SU-DHL-6 (cell line): ENCODE data around the gene DNAAF5.

Experiments used
- H2AFZ ChIP-seq: fragments of 200-600 bp; sonication (generic); 2 replicates; pipeline ENCODE4 v1.6.1; 2014; ENCODE audit warnings: low read depth, mild to moderate bottlenecking, moderate library complexity, mixed read lengths, antibody characterized with exemption, low read length; ENCODE audit not compliant: severe bottlenecking
- H3F3A ChIP-seq: fragments of 200-600 bp; shearing (Covaris generic); 2 replicates; pipeline ENCODE4 v1.6.0; 2016; ENCODE audit warnings: antibody characterized with exemption, mild to moderate bottlenecking; ENCODE audit not compliant: insufficient read depth
- H3K27ac ChIP-seq: fragments of 200-600 bp; sonication (generic); 2 replicates; pipeline ENCODE4 v1.5.1; 2016; ENCODE audit warnings: low read depth, mild to moderate bottlenecking, low read length, moderate library complexity, mixed read lengths
- H3K27me3 ChIP-seq: fragments of 200-600 bp; sonication (generic), shearing (Covaris generic); 2 replicates; pipeline ENCODE4 v1.6.0; 2014; ENCODE audit warnings: mild to moderate bottlenecking, low read length
- H3K36me3 ChIP-seq: fragments of 200-600 bp; sonication (generic); 2 replicates; pipeline ENCODE4 v1.6.1; 2014; ENCODE audit warnings: mild to moderate bottlenecking, low read length, mixed read lengths
- H3K4me2 ChIP-seq: fragments of 300-600, 200-600 bp; shearing (Covaris generic), sonication (generic); 2 replicates; pipeline ENCODE4 v1.6.0; 2014; ENCODE audit warnings: low read length, low read depth, mild to moderate bottlenecking; ENCODE audit not compliant: poor library complexity, severe bottlenecking
- H3K4me3 ChIP-seq: fragments of 200-600 bp; sonication (generic); 2 replicates; pipeline ENCODE4 v1.5.1; 2014; ENCODE audit warnings: antibody characterized with exemption, low read length, mild to moderate bottlenecking, mixed read lengths; ENCODE audit not compliant: insufficient read depth, poor library complexity, severe bottlenecking
- H3K79me2 ChIP-seq: fragments of 200-600 bp; sonication (generic); 2 replicates; pipeline ENCODE4 v1.6.1; 2014; ENCODE audit warnings: mild to moderate bottlenecking, low read length, moderate library complexity; ENCODE audit not compliant: insufficient read depth
- H3K9ac ChIP-seq: fragments of 200-600 bp; sonication (generic); 2 replicates; pipeline ENCODE4 v1.7.0; 2014; ENCODE audit warnings: mild to moderate bottlenecking, low read length
- H3K9me2 ChIP-seq: fragments of 200-600 bp; sonication (generic); replicated peaks from 2 replicates; pipeline ENCODE4 v1.6.1; 2014; ENCODE audit warnings: low read length; ENCODE audit not compliant: insufficient read depth
- H3K9me3 ChIP-seq: fragments of 200-600 bp; sonication (generic); 2 replicates; pipeline ENCODE4 v1.6.1; 2014; ENCODE audit warnings: low read length, mixed read lengths; ENCODE audit not compliant: insufficient read depth
- H4K20me1 ChIP-seq: fragments of 200-600 bp; sonication (generic); 2 replicates; pipeline ENCODE4 v1.6.1; 2014; ENCODE audit warnings: low read depth, mild to moderate bottlenecking, antibody characterized with exemption, low read length, moderate library complexity, mixed read lengths
- EZH2phosphoT487 ChIP-seq: fragments of 200-600 bp; sonication (generic), shearing (Covaris generic); conservative IDR thresholded peaks from 2 replicates; pipeline ENCODE4 v1.6.1; 2018; ENCODE audit warnings: mild to moderate bottlenecking, antibody characterized with exemption, low read length, moderate library complexity, mixed read lengths
- TF ChIP-seq, protein P1 (sequence below): fragments of 200-600 bp; sonication (generic); IDR thresholded peaks from one replicate; pipeline ENCODE4 v1.5.1; 2017; ENCODE audit warnings: antibody characterized with exemption, mild to moderate bottlenecking, low read length, moderate library complexity; ENCODE audit not compliant: insufficient read depth, poor library complexity, severe bottlenecking

Gene DNAAF5

DNA sequence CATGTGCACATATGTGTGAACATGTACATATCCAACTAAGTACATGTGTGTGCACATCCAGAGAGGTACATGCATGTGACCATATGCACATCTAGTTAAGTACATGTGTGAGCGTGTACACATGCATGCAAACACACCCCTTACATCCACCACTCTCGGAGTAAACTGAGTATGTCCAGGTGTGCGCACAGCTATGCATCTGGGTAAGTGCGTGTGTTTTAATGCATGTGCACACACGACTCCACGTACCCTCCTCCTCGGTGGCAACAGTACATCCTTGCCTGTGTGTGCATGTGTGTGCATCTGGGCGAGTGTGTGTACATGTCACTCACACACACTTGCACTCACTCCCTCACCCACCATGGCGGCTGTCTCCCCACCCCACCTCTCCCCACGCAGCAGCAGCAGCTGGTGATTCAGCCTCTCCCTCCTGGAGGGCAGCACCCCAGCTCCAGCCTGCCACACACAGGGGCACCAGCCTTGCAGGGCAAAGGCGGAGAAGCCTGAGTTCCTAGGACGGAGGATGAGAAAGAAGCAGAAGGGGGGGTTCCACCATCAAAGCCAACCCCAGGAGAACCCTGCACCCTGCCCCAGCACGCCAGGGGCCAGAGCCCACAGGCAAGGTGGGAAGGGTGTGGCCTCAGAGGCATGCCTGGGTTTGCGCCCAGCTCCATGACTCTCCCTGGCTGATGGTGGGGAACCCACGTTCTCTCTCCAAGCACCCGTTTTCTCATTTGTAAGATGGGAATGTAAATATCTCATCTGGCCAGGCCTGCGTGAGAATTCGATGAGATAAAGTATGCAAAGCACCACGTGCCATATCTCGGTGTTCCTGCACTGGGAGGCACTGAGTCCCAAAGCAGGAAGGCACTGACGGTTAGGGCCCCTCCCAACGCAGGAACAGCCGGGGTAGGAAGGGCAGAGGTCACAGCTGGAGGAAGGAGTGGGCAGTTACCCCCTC is 27.7 kb upstream of the DNAAF5 start:
- Histone ChIP-seq H3K4me3 (no peak overlapping the region), H3K36me3 (peaks cover 8% of the 10 kb centered on the region; the same call in 1 of the 2 replicates), H3K9me3 (no peaks in the 10 kb centered on the region; the same call in 1 of the 2 replicates), H3K27me3 (no peaks in the 10 kb centered on the region), H3F3A (0 out of 2 replicates have a peak, but pooled peaks cover 2% of the 10 kb centered on the region), H3K9ac (no peak overlapping the region), H2AFZ (no peak overlapping the region), H3K4me2 (no peak overlapping the region), H4K20me1 (no peaks in the 10 kb centered on the region), H3K79me2 (peaks cover 12% of the 10 kb centered on the region; the same call in 1 of the 2 replicates), H3K9me2 (no peaks in the 10 kb centered on the region), H3K27ac (no peak overlapping the region)
- no peak for TF ChIP-seq EZH2phosphoT487
- TF ChIP-seq, protein P1, sequence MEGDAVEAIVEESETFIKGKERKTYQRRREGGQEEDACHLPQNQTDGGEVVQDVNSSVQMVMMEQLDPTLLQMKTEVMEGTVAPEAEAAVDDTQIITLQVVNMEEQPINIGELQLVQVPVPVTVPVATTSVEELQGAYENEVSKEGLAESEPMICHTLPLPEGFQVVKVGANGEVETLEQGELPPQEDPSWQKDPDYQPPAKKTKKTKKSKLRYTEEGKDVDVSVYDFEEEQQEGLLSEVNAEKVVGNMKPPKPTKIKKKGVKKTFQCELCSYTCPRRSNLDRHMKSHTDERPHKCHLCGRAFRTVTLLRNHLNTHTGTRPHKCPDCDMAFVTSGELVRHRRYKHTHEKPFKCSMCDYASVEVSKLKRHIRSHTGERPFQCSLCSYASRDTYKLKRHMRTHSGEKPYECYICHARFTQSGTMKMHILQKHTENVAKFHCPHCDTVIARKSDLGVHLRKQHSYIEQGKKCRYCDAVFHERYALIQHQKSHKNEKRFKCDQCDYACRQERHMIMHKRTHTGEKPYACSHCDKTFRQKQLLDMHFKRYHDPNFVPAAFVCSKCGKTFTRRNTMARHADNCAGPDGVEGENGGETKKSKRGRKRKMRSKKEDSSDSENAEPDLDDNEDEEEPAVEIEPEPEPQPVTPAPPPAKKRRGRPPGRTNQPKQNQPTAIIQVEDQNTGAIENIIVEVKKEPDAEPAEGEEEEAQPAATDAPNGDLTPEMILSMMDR, result no peak

DNA sequence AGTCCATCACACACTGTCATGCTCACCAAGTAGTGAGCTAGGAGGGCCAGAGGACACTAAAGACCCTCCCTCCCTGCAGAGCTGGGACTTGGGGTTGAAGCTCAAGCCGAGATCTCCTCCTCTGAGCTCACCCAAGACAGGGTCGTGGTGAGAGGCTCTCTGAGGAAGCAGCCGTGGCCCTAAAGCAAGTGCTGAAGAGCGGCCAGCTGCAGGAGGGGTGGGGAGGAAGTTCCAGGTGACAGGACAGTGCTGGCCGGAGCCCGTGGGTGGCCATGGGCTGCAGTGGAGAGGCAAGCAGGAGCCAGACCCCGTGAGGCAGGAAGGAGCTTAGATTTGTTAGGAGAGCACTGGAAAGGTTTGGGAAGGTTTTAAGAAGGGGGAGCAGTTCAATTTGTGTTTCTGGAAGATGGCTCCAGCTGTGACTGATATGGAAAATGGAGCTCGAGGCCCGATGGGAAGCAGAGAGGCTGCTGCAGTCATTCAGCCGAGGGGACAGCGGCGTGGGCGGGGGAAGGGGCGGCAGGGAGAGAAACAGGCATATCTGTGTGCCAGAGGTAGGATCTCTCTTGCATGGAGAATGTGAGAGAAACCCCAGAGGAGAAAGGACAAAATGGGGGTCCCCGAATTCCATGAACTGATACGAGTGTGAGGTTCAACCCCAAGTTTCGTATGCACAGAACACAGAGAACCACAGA is 26.9 kb upstream of the DNAAF5 start:
- H3K36me3 ChIP-seq, result peaks cover 12% of the 10 kb centered on the region; the same call in 1 of the 2 replicates
- no peaks in the 10 kb centered on the region for H3K27me3 ChIP-seq
- no peak overlapping the region for H2AFZ ChIP-seq
- H3K4me3 ChIP-seq, result no peak overlapping the region
- no peaks in the 10 kb centered on the region for H3K9me2 ChIP-seq
- no peaks in the 10 kb centered on the region for H4K20me1 ChIP-seq
- H3K9ac ChIP-seq, result no peak overlapping the region
- H3F3A ChIP-seq, result 0 out of 2 replicates have a peak, but pooled peaks cover 8% of the 10 kb centered on the region
- no peak overlapping the region for H3K4me2 ChIP-seq
- H3K9me3 ChIP-seq, result no peaks in the 10 kb centered on the region; the same call in 1 of the 2 replicates
- no peak for TF ChIP-seq EZH2phosphoT487
- TF ChIP-seq, protein P1, result no peak
- H3K27ac ChIP-seq, result no peak overlapping the region
- H3K79me2 ChIP-seq, result peaks cover 15% of the 10 kb centered on the region; the same call in 1 of the 2 replicates

DNA sequence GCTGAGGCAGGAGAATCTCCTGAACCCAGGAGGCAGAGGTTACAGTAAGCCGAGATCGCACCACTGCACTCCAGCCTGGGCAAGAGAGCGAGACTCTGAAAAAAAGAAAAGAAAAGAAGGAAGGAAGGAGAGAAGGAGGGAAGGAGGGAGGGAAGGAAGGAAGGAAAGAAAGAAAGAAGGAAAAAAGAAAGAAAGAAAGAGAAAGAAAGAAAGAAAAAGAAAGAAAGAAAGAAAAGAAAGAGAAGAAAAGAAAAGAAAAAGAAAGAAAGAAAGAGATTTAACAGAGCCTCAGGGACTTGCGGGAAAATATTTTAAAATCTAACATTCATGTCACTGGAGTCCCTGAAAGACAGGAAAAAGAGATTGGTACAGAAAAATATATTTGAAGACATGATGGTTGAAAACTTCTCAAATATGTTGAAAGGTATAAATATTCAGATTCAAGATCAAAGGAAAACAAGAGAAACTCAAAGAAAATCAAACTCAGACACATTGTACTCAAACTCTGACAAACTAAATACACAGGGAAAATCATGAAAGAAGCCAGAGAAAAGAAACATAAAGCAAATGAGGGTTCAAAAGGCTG is 25.3 kb upstream of the DNAAF5 start:
- no peak overlapping the region for H3K4me3 ChIP-seq
- no peaks in the 10 kb centered on the region for H3K27me3 ChIP-seq
- H3K27ac ChIP-seq, result no peak overlapping the region
- TF ChIP-seq, protein P1, result no peak
- TF ChIP-seq EZH2phosphoT487, result no peak
- H3K9me2 ChIP-seq, result no peaks in the 10 kb centered on the region
- H3F3A ChIP-seq, result 0 out of 2 replicates have a peak, but pooled peaks cover 8% of the 10 kb centered on the region
- H3K36me3 ChIP-seq, result peaks cover 12% of the 10 kb centered on the region; the same call in 1 of the 2 replicates
- no peak overlapping the region for H3K9ac ChIP-seq
- H4K20me1 ChIP-seq, result no peaks in the 10 kb centered on the region
- no peaks in the 10 kb centered on the region; the same call in 1 of the 2 replicates for H3K9me3 ChIP-seq
- H3K79me2 ChIP-seq, result peaks cover 15% of the 10 kb centered on the region; the same call in 1 of the 2 replicates
- no peak overlapping the region for H2AFZ ChIP-seq
- no peak overlapping the region for H3K4me2 ChIP-seq
